Measurements from ENCODE around the gene CPED1. TPM values are rescaled to one million over a fixed set of nuclear protein-coding genes. Genes with fewer than 3 reads are reported as not detected.

CPED1 gene
- total and polyA plus RNA-seq, 10 of the 15 experiments (the other 5 are each of a cell fraction or from before 2014, with no cell fraction given), result 0.01 to 0.77 (median 0.10) TPM; not detected in 1

DNA sequence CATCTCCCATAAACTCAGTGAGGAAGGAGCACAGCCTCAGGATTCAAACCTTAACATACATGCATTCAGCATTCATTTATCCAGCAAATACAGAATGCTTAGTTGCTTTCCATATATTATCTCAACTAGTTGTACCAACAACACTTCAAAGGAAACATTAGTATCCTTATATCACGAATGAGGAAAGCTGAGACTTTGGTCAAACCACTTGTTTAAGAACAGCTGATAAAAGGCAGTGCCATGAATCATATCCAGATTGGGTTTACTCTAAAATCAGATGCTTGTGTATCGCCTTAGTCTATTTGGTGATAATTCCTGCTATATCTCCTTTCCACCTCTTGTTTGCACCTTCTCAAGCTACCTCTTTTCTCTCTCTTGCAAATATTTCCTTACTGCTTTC, 1.9 kb upstream of the CPED1 start:
- ChIA-PET POLR2A (no interaction called here), RAD21 (ENCODE audit: unreplicated experiment) (interaction anchor here (1.0 to 6.4 kb wide), 9 partner anchors 14 to 1008 kb away, joined by 3 to 41 read pairs (median 3); no protein-coding TSS in a partner anchor), SMC1A (ENCODE audit: uncharacterized antibody, unreplicated experiment) (interaction anchor here (0.8 to 6.7 kb wide), 14 partner anchors 9 to 1008 kb away, joined by 3 to 40 read pairs (median 4); no protein-coding TSS in a partner anchor), CTCF (interaction anchor here (0.7 to 8.1 kb wide), 36 partner anchors 9 to 1008 kb away, joined by 3 to 111 read pairs (median 5); no protein-coding TSS in a partner anchor)
- DNase-seq (ENCODE audit: low read depth, low spot score), result no peak
- BruUV-seq (replicated peaks), result no TSS peak
- Histone ChIP-seq H3K27me3 (replicated peaks in 1 of 2; ENCODE audit: control insufficient read depth in 2 of 2, insufficient read depth in 2 of 2, low read length in 1 of 2) (peaks cover 0 to 15% of the 10 kb centered on the region in 2 experiments), H3K4me2 (ENCODE audit: control insufficient read depth, insufficient read depth) (no peak overlapping the region), H3K79me2 (ENCODE audit: control insufficient read depth, insufficient read depth, low read length) (no peaks in the 10 kb centered on the region), H3K4me1 (ENCODE audit: control insufficient read depth, insufficient read depth, low read length) (peaks cover 21% of the 10 kb centered on the region), H2AFZ (ENCODE audit: control insufficient read depth, low read depth, low read length) (no peak overlapping the region), H3K4me3 (no peak overlapping the region), H4K20me1 (ENCODE audit: control insufficient read depth, insufficient read depth) (no peaks in the 10 kb centered on the region), H3K9me3 (replicated peaks; ENCODE audit: control insufficient read depth, insufficient read depth, low read length) (no peaks in the 10 kb centered on the region), H3K36me3 (ENCODE audit: control insufficient read depth in 2 of 2, insufficient read depth in 2 of 2, low read length in 1 of 2) (no peaks in the 10 kb centered on the region), H3K27ac (ENCODE audit: control insufficient read depth, insufficient read depth) (no peak overlapping the region), H3K9ac (ENCODE audit: control insufficient read depth, insufficient read depth, low read length) (no peak overlapping the region)
- no peak for FAIRE-seq
- no peak for ATAC-seq
- in situ Hi-C loops (cut with MboI), result loop anchor here (5.0 kb wide), 1 partner anchor 116 kb away; no protein-coding TSS in a partner anchor
- intact Hi-C loops (cut with micrococcal nuclease; ENCODE audit: unreplicated experiment), result loop anchor here (1.0 to 10.0 kb wide), 4 partner anchors 95 to 1008 kb away; no protein-coding TSS in a partner anchor
- WGBS (ENCODE audit: insufficient coverage, insufficient replicate concordance, low lambda C conversion rate, missing lambda C conversion rate), result 73% methylated on average over 2 of the region's 2 CpGs
- TF ChIP-seq ZZZ3 (IDR thresholded peaks at IDR 0.05; ENCODE audit: control insufficient read depth, insufficient read length, low read depth), result no peak
- no peak for TF ChIP-seq IKZF2 (IDR thresholded peaks at IDR 0.05)
- TF ChIP-seq, protein P1, sequence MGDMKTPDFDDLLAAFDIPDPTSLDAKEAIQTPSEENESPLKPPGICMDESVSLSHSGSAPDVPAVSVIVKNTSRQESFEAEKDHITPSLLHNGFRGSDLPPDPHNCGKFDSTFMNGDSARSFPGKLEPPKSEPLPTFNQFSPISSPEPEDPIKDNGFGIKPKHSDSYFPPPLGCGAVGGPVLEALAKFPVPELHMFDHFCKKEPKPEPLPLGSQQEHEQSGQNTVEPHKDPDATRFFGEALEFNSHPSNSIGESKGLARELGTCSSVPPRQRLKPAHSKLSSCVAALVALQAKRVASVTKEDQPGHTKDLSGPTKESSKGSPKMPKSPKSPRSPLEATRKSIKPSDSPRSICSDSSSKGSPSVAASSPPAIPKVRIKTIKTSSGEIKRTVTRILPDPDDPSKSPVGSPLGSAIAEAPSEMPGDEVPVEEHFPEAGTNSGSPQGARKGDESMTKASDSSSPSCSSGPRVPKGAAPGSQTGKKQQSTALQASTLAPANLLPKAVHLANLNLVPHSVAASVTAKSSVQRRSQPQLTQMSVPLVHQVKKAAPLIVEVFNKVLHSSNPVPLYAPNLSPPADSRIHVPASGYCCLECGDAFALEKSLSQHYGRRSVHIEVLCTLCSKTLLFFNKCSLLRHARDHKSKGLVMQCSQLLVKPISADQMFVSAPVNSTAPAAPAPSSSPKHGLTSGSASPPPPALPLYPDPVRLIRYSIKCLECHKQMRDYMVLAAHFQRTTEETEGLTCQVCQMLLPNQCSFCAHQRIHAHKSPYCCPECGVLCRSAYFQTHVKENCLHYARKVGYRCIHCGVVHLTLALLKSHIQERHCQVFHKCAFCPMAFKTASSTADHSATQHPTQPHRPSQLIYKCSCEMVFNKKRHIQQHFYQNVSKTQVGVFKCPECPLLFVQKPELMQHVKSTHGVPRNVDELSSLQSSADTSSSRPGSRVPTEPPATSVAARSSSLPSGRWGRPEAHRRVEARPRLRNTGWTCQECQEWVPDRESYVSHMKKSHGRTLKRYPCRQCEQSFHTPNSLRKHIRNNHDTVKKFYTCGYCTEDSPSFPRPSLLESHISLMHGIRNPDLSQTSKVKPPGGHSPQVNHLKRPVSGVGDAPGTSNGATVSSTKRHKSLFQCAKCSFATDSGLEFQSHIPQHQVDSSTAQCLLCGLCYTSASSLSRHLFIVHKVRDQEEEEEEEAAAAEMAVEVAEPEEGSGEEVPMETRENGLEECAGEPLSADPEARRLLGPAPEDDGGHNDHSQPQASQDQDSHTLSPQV (IDR thresholded peaks at IDR 0.05), result no peak
- TF ChIP-seq, protein P2, sequence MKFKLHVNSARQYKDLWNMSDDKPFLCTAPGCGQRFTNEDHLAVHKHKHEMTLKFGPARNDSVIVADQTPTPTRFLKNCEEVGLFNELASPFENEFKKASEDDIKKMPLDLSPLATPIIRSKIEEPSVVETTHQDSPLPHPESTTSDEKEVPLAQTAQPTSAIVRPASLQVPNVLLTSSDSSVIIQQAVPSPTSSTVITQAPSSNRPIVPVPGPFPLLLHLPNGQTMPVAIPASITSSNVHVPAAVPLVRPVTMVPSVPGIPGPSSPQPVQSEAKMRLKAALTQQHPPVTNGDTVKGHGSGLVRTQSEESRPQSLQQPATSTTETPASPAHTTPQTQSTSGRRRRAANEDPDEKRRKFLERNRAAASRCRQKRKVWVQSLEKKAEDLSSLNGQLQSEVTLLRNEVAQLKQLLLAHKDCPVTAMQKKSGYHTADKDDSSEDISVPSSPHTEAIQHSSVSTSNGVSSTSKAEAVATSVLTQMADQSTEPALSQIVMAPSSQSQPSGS (IDR thresholded peaks at IDR 0.05; ENCODE audit: low read length), result no peak
- TF ChIP-seq CBX3 (IDR thresholded peaks at IDR 0.05; ENCODE audit: borderline replicate concordance, low read depth), result no peak
- TF ChIP-seq CREM (IDR thresholded peaks at IDR 0.05; ENCODE audit: low read depth), result no peak
- TF ChIP-seq GABPA (IDR thresholded peaks at IDR 0.05; ENCODE audit: low read depth), result no peak
- TF ChIP-seq RBBP5 (conservative IDR thresholded peaks at IDR 0.05), result no peak
- no peak for TF ChIP-seq ZNF207 (IDR thresholded peaks at IDR 0.05; ENCODE audit: borderline replicate concordance)
- TF ChIP-seq, protein P3, sequence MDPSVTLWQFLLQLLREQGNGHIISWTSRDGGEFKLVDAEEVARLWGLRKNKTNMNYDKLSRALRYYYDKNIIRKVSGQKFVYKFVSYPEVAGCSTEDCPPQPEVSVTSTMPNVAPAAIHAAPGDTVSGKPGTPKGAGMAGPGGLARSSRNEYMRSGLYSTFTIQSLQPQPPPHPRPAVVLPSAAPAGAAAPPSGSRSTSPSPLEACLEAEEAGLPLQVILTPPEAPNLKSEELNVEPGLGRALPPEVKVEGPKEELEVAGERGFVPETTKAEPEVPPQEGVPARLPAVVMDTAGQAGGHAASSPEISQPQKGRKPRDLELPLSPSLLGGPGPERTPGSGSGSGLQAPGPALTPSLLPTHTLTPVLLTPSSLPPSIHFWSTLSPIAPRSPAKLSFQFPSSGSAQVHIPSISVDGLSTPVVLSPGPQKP (IDR thresholded peaks at IDR 0.05; ENCODE audit: low read depth, low read length), result no peak
- TF ChIP-seq NBN (IDR thresholded peaks at IDR 0.05), result no peak
- no peak for TF ChIP-seq SIN3A (IDR thresholded peaks at IDR 0.05; ENCODE audit: low read depth, low read length)
- TF ChIP-seq, protein P4, sequence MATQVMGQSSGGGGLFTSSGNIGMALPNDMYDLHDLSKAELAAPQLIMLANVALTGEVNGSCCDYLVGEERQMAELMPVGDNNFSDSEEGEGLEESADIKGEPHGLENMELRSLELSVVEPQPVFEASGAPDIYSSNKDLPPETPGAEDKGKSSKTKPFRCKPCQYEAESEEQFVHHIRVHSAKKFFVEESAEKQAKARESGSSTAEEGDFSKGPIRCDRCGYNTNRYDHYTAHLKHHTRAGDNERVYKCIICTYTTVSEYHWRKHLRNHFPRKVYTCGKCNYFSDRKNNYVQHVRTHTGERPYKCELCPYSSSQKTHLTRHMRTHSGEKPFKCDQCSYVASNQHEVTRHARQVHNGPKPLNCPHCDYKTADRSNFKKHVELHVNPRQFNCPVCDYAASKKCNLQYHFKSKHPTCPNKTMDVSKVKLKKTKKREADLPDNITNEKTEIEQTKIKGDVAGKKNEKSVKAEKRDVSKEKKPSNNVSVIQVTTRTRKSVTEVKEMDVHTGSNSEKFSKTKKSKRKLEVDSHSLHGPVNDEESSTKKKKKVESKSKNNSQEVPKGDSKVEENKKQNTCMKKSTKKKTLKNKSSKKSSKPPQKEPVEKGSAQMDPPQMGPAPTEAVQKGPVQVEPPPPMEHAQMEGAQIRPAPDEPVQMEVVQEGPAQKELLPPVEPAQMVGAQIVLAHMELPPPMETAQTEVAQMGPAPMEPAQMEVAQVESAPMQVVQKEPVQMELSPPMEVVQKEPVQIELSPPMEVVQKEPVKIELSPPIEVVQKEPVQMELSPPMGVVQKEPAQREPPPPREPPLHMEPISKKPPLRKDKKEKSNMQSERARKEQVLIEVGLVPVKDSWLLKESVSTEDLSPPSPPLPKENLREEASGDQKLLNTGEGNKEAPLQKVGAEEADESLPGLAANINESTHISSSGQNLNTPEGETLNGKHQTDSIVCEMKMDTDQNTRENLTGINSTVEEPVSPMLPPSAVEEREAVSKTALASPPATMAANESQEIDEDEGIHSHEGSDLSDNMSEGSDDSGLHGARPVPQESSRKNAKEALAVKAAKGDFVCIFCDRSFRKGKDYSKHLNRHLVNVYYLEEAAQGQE (IDR thresholded peaks at IDR 0.05; ENCODE audit: low read depth, low read length), result no peak
- TF ChIP-seq STAT1 (conservative IDR thresholded peaks at IDR 0.05), result no peak
- TF ChIP-seq TAF1 (IDR thresholded peaks at IDR 0.05; ENCODE audit: borderline replicate concordance, low read depth, low read length), result no peak
